Measurements from ENCODE around the gene EXOSC7.

- no peak for TF ChIP-seq EZH2phosphoT487 (IDR thresholded peaks at IDR 0.05; ENCODE audit: insufficient read depth, low read depth)
- TF ChIP-seq EZH2 (IDR thresholded peaks at IDR 0.05; ENCODE audit: insufficient read depth, poor library complexity, severe bottlenecking) = no peak
Observed at GRCh38 chr3:45026038-45026437, 50.0 kb downstream of the EXOSC7 start, which contains the start of gene CLEC3B.

All from GM23248 (cell line).